Fibroblast of skin of scalp (primary cell): ENCODE measurements around the gene EXOC4.

Source experiments
- DNase-seq: peaks from one replicate; pipeline ENCODE4 v3.0.0-alpha.2; 2013

The EXOC4 gene

GRCh38 chr7:133582766-133583523 lies 330.1 kb downstream of the EXOC4 start:
- DNase-seq, result peak; percentile 94

- no peak for DNase-seq
These were observed 330.8 kb downstream of the EXOC4 start for GRCh38 chr7:133583545-133584171.

- DNase-seq, result no peak
These were observed 332.2 kb downstream of the EXOC4 start for GRCh38 chr7:133584956-133585668.

GRCh38 chr7:133586253-133586652 lies 333.4 kb downstream of the EXOC4 start:
- no peak for DNase-seq

GRCh38 chr7:133587903-133588302 lies 335.0 kb downstream of the EXOC4 start:
- DNase-seq, result peak; percentile 23

GRCh38 chr7:133590795-133591194 lies 337.9 kb downstream of the EXOC4 start:
- DNase-seq, result no peak

GRCh38 chr7:133591704-133592340 lies 338.9 kb downstream of the EXOC4 start:
- no peak for DNase-seq

GRCh38 chr7:133593561-133593960 lies 340.7 kb downstream of the EXOC4 start:
- no peak for DNase-seq

GRCh38 chr7:133601617-133602016 lies 348.7 kb downstream of the EXOC4 start:
- no peak for DNase-seq

GRCh38 chr7:133602291-133602690 lies 349.4 kb downstream of the EXOC4 start:
- peak; percentile 56 for DNase-seq

GRCh38 chr7:133606991-133607390 lies 354.1 kb downstream of the EXOC4 start:
- DNase-seq, result no peak

- no peak for DNase-seq
These were observed 356.9 kb downstream of the EXOC4 start for GRCh38 chr7:133609806-133610205.

GRCh38 chr7:133611955-133612354 lies 359.1 kb downstream of the EXOC4 start:
- no peak for DNase-seq

GRCh38 chr7:133613250-133613790 lies 360.4 kb downstream of the EXOC4 start:
- DNase-seq, result no peak

GRCh38 chr7:133614251-133614650 lies 361.4 kb downstream of the EXOC4 start:
- no peak for DNase-seq

- DNase-seq, result no peak
These were observed 366.1 kb downstream of the EXOC4 start for GRCh38 chr7:133618970-133619369.

- DNase-seq, result no peak
These were observed 366.6 kb downstream of the EXOC4 start for GRCh38 chr7:133619491-133619890.

GRCh38 chr7:133623721-133624120 lies 370.8 kb downstream of the EXOC4 start:
- no peak for DNase-seq

GRCh38 chr7:133625046-133625445 lies 372.2 kb downstream of the EXOC4 start:
- no peak for DNase-seq

GRCh38 chr7:133629701-133630100 lies 376.8 kb downstream of the EXOC4 start:
- peak; percentile 83 for DNase-seq

GRCh38 chr7:133633055-133633454 lies 380.2 kb downstream of the EXOC4 start:
- DNase-seq, result no peak

- no peak for DNase-seq
These were observed 382.7 kb downstream of the EXOC4 start for GRCh38 chr7:133635541-133635940.

GRCh38 chr7:133638857-133639256 lies 386.0 kb downstream of the EXOC4 start:
- no peak for DNase-seq
